Measurements from ENCODE around the gene PCDHGA5. TPM values are rescaled to one million over a fixed set of nuclear protein-coding genes. Genes with fewer than 3 reads are reported as not detected.

Gene PCDHGA5
- total RNA-seq, 1 donor from 2014 or later = 4.9 TPM

GRCh38 chr5:141356133-141356532, 7.8 kb upstream of the PCDHGA5 start:
- peaks cover 21% of the 10 kb centered on the region for H3K36me3 ChIP-seq
- intact Hi-C loops (cut with micrococcal nuclease) = no loop called here
- H3K9me3 ChIP-seq (replicated peaks) = peaks cover 98% of the 10 kb centered on the region
- no peak for TF ChIP-seq CTCF (IDR thresholded peaks at IDR 0.05; ENCODE audit: borderline replicate concordance)
- peaks cover 53% of the 10 kb centered on the region for H3K4me1 ChIP-seq
- DNase-seq = no peak
- H3K27me3 ChIP-seq (ENCODE audit: low read depth) = no peaks in the 10 kb centered on the region
- no peak overlapping the region for H3K27ac ChIP-seq (replicated peaks)
- no peak overlapping the region for H3K4me3 ChIP-seq

DNA sequence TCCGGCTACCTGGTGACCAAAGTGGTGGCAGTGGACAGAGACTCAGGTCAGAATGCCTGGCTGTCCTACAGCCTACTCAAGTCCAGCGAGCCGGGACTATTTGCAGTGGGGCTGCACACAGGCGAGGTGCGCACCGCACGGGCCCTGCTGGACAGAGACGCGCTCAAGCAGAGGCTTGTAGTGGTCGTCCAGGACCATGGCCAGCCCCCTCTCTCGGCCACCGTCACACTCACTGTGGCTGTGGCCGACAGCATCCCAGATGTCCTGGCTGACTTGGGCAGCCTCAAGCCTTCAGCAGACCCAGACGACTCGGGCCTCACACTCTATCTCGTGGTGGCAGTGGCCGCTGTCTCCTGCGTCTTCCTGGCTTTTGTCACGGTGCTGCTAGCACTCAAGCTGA, 7.0 kb upstream of the PCDHGA5 start:
- Histone ChIP-seq H3K9me3 (replicated peaks) (peaks cover 99% of the 10 kb centered on the region), H3K4me1 (peaks cover 57% of the 10 kb centered on the region), H3K4me3 (peak overlapping the region; percentile 7), H3K36me3 (peaks cover 18% of the 10 kb centered on the region), H3K27me3 (ENCODE audit: low read depth) (no peaks in the 10 kb centered on the region), H3K27ac (replicated peaks) (no peak overlapping the region)
- TF ChIP-seq CTCF (IDR thresholded peaks at IDR 0.05; ENCODE audit: borderline replicate concordance) = no peak
- no peak for DNase-seq
- intact Hi-C loops (cut with micrococcal nuclease) = no loop called here

DNA sequence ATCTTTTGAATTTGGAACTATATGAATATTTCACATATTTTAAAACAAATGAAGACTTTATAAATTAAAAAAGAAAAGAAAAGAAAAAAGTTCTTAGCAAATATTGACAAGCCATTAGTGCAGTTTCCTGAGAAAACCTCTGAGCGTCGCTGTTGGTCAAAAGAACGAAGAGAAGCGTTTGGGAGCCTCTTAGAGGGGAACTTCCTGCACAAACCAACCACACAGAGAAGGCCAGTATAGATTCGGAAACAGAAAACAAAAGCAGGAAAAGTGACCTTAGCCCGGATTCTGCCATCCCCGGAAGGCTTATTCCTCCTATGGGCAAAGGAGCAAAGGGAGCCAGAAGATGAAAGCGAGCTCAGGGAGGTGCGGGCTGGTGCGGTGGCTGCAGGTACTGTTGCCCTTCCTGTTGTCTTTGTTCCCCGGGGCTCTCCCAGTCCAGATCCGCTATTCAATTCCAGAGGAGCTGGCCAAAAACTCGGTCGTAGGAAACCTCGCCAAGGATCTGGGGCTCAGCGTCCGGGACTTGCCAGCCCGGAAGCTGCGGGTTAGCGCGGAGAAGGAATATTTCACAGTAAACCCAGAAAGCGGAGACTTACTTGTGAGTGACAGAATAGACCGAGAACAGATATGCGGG, 4.1 kb upstream of the PCDHGA5 start, which contains the start of gene PCDHGB2:
Gene PCDHGB2, plus strand, starts transcription at position 205 of the 637 bp plus-strand sequence. Its CDS starts 142 bp downstream, at position 347.
- Histone ChIP-seq H3K27ac (replicated peaks) (peak within 1 kb of the TSS; percentile 59), H3K9me3 (replicated peaks) (peaks cover 99% of the 10 kb centered on the region), H3K4me3 (peak within 1 kb of the TSS; percentile 53), H3K4me1 (peaks cover 52% of the 10 kb centered on the region), H3K36me3 (peaks cover 31% of the 10 kb centered on the region), H3K27me3 (ENCODE audit: low read depth) (no peaks in the 10 kb centered on the region)
- intact Hi-C loops (cut with micrococcal nuclease) = no loop called here
- no peak for DNase-seq
- peak; percentile 64 for TF ChIP-seq CTCF (IDR thresholded peaks at IDR 0.05; ENCODE audit: borderline replicate concordance)

DNA sequence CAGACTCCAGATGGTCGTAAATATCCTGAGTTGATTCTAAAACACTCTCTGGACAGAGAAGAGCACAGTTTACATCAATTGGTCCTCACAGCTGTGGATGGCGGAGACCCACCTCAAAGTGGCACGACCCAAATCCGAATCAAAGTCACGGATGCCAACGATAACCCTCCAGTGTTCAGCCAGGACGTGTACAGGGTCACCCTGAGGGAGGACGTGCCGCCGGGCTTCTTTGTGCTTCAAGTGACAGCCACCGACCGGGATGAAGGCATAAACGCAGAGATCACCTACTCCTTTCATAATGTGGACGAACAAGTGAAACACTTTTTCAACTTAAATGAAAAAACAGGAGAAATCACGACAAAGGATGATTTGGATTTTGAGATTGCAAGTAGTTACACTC, 3.3 kb upstream of the PCDHGA5 start:
- Histone ChIP-seq H3K27ac (replicated peaks) (peak overlapping the region; percentile 59), H3K9me3 (replicated peaks) (peaks cover 99% of the 10 kb centered on the region), H3K4me3 (peak overlapping the region; percentile 53), H3K27me3 (ENCODE audit: low read depth) (no peaks in the 10 kb centered on the region), H3K36me3 (peaks cover 31% of the 10 kb centered on the region), H3K4me1 (peaks cover 47% of the 10 kb centered on the region)
- DNase-seq = no peak
- TF ChIP-seq CTCF (IDR thresholded peaks at IDR 0.05; ENCODE audit: borderline replicate concordance) = no peak
- intact Hi-C loops (cut with micrococcal nuclease) = no loop called here

DNA sequence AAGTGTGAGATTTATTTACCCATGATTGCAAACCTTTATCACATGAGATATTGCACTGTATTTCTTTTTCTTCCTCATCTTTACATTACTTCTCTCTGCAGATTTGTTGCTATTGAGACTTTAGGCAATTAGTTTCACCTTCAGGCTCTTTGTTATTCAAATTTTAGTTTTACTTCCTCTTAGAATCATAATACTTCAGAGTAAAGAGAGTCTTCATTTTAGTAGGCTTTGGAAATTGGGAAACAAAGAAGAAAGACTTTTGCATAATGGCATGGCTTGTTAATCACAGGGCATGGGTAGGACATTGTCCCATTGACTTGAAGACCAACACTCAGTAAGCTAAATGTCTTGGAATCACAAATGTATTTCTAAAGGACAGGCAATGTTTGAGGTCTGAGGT, 1.2 kb upstream of the PCDHGA5 start:
- intact Hi-C loops (cut with micrococcal nuclease) = no loop called here
- Histone ChIP-seq H3K27ac (replicated peaks) (no peak overlapping the region), H3K36me3 (peaks cover 30% of the 10 kb centered on the region), H3K9me3 (replicated peaks) (peaks cover 99% of the 10 kb centered on the region), H3K27me3 (ENCODE audit: low read depth) (no peaks in the 10 kb centered on the region), H3K4me3 (no peak overlapping the region), H3K4me1 (peaks cover 37% of the 10 kb centered on the region)
- no peak for TF ChIP-seq CTCF (IDR thresholded peaks at IDR 0.05; ENCODE audit: borderline replicate concordance)
- no peak for DNase-seq
